GM23338 (cell line): Measurements from ENCODE around the gene TOX2. TPM values are rescaled to one million over a fixed set of nuclear protein-coding genes. Genes with fewer than 3 reads are reported as not detected.

Experiments
- ATAC-seq: fragments of 200-7000 bp; cut with Tn5 transposase; 3 replicates; pipeline ENCODE4 v1.9.1; 2020
- DNase-seq: peaks from one replicate; pipeline ENCODE4 v3.0.0-alpha.2; 2015; ENCODE audit warnings: low spot score
- H2AFZ ChIP-seq: fragments of 200-600 bp; sonication (generic); 2 replicates; pipeline ENCODE4 v1.8.0; 2016; ENCODE audit warnings: antibody characterized with exemption, mild to moderate bottlenecking, moderate library complexity
- H3F3A ChIP-seq: fragments of 200-600 bp; sonication (generic); replicated peaks from 2 replicates; pipeline ENCODE4 v1.8.0; 2017; ENCODE audit warnings: antibody characterized with exemption, mixed run types, low read depth
- H3K27ac ChIP-seq: fragments of 200-600 bp; sonication (generic); 2 replicates; pipeline ENCODE4 v1.6.1; 2016; ENCODE audit warnings: low read depth
- H3K27me3 ChIP-seq: fragments of 200-600 bp; sonication (generic); 2 replicates; pipeline ENCODE4 v1.8.0; 2016; ENCODE audit warnings: mild to moderate bottlenecking, mixed run types, moderate library complexity; ENCODE audit not compliant: insufficient read depth
- H3K36me3 ChIP-seq: fragments of 200-600 bp; sonication (generic); 2 replicates; pipeline ENCODE4 v1.8.0; 2016; ENCODE audit warnings: mild to moderate bottlenecking; ENCODE audit not compliant: insufficient read depth
- H3K4me1 ChIP-seq: fragments of 200-600 bp; sonication (generic); 2 replicates; pipeline ENCODE4 v1.8.0; 2016; ENCODE audit warnings: mild to moderate bottlenecking, moderate library complexity; ENCODE audit not compliant: insufficient read depth
- H3K4me2 ChIP-seq: fragments of 200-600 bp; sonication (generic); 2 replicates; pipeline ENCODE4 v1.7.1; 2017; ENCODE audit warnings: mixed run types
- H3K4me3 ChIP-seq: fragments of 200-600 bp; sonication (generic); 2 replicates; pipeline ENCODE4 v1.6.1; 2016; ENCODE audit warnings: mixed run types
- H3K79me2 ChIP-seq: fragments of 200-600 bp; sonication (generic); replicated peaks from 2 replicates; pipeline ENCODE4 v1.8.0; 2017; ENCODE audit warnings: mild to moderate bottlenecking; ENCODE audit not compliant: insufficient read depth
- H3K9me2 ChIP-seq: fragments of 200-600 bp; sonication (generic); 2 replicates; pipeline ENCODE4 v1.8.0; 2017; ENCODE audit not compliant: insufficient read depth
- H4K20me1 ChIP-seq: fragments of 200-600 bp; sonication (generic); replicated peaks from 2 replicates; pipeline ENCODE4 v1.8.0; 2017; ENCODE audit warnings: mild to moderate bottlenecking; ENCODE audit not compliant: insufficient read depth
- H3K27ac Mint-ChIP-seq: 2 replicates; pipeline ENCODE4 v1.8.0; 2020; ENCODE audit warnings: inconsistent platforms, mild to moderate bottlenecking, moderate library complexity, mixed read lengths
- H3K27me3 Mint-ChIP-seq: 3 replicates; pipeline ENCODE4 v1.8.0; 2022; ENCODE audit warnings: low read depth, mild to moderate bottlenecking, moderate library complexity, mixed read lengths, inconsistent platforms; ENCODE audit not compliant: insufficient read depth, poor library complexity
- H3K36me3 Mint-ChIP-seq: 3 replicates; pipeline ENCODE4 v1.8.0; 2021; ENCODE audit warnings: low read depth, mild to moderate bottlenecking, inconsistent platforms, moderate library complexity, mixed read lengths
- H3K4me1 Mint-ChIP-seq: 3 replicates; pipeline ENCODE4 v1.8.0; 2020; ENCODE audit warnings: mild to moderate bottlenecking, inconsistent platforms, mixed read lengths
- H3K4me3 Mint-ChIP-seq: 3 replicates; pipeline ENCODE4 v1.8.0; 2021; ENCODE audit warnings: moderate library complexity, mild to moderate bottlenecking, inconsistent platforms, mixed read lengths
- H3K9me3 Mint-ChIP-seq: 3 replicates; pipeline ENCODE4 v1.8.0; 2020; ENCODE audit warnings: moderate library complexity, mild to moderate bottlenecking, inconsistent platforms, mixed read lengths
- CREB1 ChIP-seq: fragments of 250-450 bp; sonication (Bioruptor Pico); IDR thresholded peaks from 2 replicates; pipeline ENCODE4 v1.5.0; 2020; ENCODE audit warnings: low read depth, mild to moderate bottlenecking, moderate library complexity
- EZH2 ChIP-seq: fragments of 200-600 bp; sonication (generic); IDR thresholded peaks from one replicate; pipeline ENCODE4 v1.8.0; 2017; ENCODE audit warnings: antibody characterized with exemption, mild to moderate bottlenecking, low read depth; ENCODE audit not compliant: unreplicated experiment
- EZH2phosphoT487 ChIP-seq: fragments of 200-600 bp; sonication (generic); IDR thresholded peaks from one replicate; pipeline ENCODE4 v1.8.1; 2018; ENCODE audit warnings: antibody characterized with exemption; ENCODE audit not compliant: unreplicated experiment
- JUNB ChIP-seq: IDR thresholded peaks from one replicate; pipeline ENCODE4 v1.6.1; 2016; ENCODE audit warnings: antibody characterized with exemption; ENCODE audit not compliant: unreplicated experiment
- NANOG ChIP-seq: IDR thresholded peaks from 2 replicates; pipeline ENCODE4 v1.6.1; 2016; ENCODE audit warnings: antibody characterized with exemption, borderline replicate concordance
- POLR2AphosphoS5 ChIP-seq: IDR thresholded peaks from 2 replicates; pipeline ENCODE4 v1.6.1; 2016; ENCODE audit warnings: antibody characterized with exemption, low read depth
- STAT1 ChIP-seq: IDR thresholded peaks from one replicate; pipeline ENCODE4 v1.6.1; 2016; ENCODE audit warnings: antibody characterized with exemption; ENCODE audit not compliant: unreplicated experiment
- ZNF331 ChIP-seq: fragments of 250-450 bp; sonication (Bioruptor Pico); IDR thresholded peaks from 2 replicates; pipeline ENCODE4 v1.5.0; 2020; ENCODE audit warnings: low read depth, mild to moderate bottlenecking, moderate library complexity
- polyA plus RNA-seq: library from polyadenylated mRNA; unstranded; fragments of >200 nt; fragmentation: Nextera tagmentation; extraction: Ambion mirVana; gene quantifications from 2 replicates; pipeline ENCODE4 v1.2.1, GENCODE V29; 2016
- total RNA-seq: library from RNA; depleted of rRNA; stranded (reverse); fragments of >200 nt; shearing (Covaris generic); gene quantifications from 2 replicates; pipeline ENCODE4 v1.2.3, GENCODE V29; 2014
- TF ChIP-seq, protein P1 (sequence below): IDR thresholded peaks from 2 replicates; pipeline ENCODE4 v1.6.1; 2016; ENCODE audit warnings: antibody characterized with exemption
- TF ChIP-seq, protein P2 (sequence below): fragments of 250-450 bp; sonication (Bioruptor Pico); IDR thresholded peaks from 2 replicates; pipeline ENCODE4 v1.5.0; 2020; ENCODE audit warnings: mild to moderate bottlenecking, moderate library complexity

Gene TOX2
- total and polyA plus RNA-seq, 2 experiments from 2014 or later, result 1.4 to 1.5 TPM

DNA sequence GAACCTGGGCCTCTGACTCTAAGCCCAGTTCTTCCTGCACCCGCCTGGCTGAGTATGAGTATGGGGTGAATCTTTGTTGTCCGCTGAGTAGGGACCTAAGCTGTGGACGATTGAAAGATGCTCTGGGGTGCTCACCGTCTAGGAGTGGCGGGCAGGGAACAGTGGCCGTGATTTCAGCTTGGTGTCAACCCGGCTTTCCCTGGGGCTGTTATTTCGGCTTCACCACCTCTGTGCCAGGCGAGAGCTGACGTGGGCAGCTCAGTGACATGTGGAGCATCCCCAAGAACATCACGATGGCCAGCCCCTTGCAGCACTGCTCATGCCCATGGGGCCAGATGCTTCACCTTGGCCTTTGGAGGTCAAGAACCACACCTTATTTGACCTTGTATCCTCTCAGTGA lies 102.6 kb downstream of the TOX2 start:
- Mint-ChIP-seq H3K27me3 (peaks cover 9% of the 10 kb centered on the region), H3K27ac (no peak overlapping the region), H3K9me3 (no peaks in the 10 kb centered on the region; the same call in 2 of the 3 replicates), H3K4me3 (no peak overlapping the region), H3K4me1 (peaks cover 13% of the 10 kb centered on the region), H3K36me3 (no peaks in the 10 kb centered on the region)
- Histone ChIP-seq H3K36me3 (no peaks in the 10 kb centered on the region), H3K27me3 (no peaks in the 10 kb centered on the region), H3K27ac (no peak overlapping the region), H2AFZ (no peak overlapping the region), H3K9me2 (no peaks in the 10 kb centered on the region), H3K4me2 (no peak overlapping the region), H3K4me1 (no peaks in the 10 kb centered on the region; the same call in 1 of the 2 replicates), H4K20me1 (no peaks in the 10 kb centered on the region), H3K79me2 (no peaks in the 10 kb centered on the region), H3K4me3 (no peak overlapping the region), H3F3A (no peaks in the 10 kb centered on the region)
- no peak for DNase-seq
- TF ChIP-seq JUNB (no peak), ZNF331 (CRISPR knock-in tag) (no peak), STAT1 (no peak), CREB1 (CRISPR knock-in tag) (no peak), NANOG (no peak), POLR2AphosphoS5 (no peak), EZH2phosphoT487 (no peak), EZH2 (no peak)
- TF ChIP-seq, protein P1, sequence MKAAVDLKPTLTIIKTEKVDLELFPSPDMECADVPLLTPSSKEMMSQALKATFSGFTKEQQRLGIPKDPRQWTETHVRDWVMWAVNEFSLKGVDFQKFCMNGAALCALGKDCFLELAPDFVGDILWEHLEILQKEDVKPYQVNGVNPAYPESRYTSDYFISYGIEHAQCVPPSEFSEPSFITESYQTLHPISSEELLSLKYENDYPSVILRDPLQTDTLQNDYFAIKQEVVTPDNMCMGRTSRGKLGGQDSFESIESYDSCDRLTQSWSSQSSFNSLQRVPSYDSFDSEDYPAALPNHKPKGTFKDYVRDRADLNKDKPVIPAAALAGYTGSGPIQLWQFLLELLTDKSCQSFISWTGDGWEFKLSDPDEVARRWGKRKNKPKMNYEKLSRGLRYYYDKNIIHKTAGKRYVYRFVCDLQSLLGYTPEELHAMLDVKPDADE, result no peak
- TF ChIP-seq, protein P2, sequence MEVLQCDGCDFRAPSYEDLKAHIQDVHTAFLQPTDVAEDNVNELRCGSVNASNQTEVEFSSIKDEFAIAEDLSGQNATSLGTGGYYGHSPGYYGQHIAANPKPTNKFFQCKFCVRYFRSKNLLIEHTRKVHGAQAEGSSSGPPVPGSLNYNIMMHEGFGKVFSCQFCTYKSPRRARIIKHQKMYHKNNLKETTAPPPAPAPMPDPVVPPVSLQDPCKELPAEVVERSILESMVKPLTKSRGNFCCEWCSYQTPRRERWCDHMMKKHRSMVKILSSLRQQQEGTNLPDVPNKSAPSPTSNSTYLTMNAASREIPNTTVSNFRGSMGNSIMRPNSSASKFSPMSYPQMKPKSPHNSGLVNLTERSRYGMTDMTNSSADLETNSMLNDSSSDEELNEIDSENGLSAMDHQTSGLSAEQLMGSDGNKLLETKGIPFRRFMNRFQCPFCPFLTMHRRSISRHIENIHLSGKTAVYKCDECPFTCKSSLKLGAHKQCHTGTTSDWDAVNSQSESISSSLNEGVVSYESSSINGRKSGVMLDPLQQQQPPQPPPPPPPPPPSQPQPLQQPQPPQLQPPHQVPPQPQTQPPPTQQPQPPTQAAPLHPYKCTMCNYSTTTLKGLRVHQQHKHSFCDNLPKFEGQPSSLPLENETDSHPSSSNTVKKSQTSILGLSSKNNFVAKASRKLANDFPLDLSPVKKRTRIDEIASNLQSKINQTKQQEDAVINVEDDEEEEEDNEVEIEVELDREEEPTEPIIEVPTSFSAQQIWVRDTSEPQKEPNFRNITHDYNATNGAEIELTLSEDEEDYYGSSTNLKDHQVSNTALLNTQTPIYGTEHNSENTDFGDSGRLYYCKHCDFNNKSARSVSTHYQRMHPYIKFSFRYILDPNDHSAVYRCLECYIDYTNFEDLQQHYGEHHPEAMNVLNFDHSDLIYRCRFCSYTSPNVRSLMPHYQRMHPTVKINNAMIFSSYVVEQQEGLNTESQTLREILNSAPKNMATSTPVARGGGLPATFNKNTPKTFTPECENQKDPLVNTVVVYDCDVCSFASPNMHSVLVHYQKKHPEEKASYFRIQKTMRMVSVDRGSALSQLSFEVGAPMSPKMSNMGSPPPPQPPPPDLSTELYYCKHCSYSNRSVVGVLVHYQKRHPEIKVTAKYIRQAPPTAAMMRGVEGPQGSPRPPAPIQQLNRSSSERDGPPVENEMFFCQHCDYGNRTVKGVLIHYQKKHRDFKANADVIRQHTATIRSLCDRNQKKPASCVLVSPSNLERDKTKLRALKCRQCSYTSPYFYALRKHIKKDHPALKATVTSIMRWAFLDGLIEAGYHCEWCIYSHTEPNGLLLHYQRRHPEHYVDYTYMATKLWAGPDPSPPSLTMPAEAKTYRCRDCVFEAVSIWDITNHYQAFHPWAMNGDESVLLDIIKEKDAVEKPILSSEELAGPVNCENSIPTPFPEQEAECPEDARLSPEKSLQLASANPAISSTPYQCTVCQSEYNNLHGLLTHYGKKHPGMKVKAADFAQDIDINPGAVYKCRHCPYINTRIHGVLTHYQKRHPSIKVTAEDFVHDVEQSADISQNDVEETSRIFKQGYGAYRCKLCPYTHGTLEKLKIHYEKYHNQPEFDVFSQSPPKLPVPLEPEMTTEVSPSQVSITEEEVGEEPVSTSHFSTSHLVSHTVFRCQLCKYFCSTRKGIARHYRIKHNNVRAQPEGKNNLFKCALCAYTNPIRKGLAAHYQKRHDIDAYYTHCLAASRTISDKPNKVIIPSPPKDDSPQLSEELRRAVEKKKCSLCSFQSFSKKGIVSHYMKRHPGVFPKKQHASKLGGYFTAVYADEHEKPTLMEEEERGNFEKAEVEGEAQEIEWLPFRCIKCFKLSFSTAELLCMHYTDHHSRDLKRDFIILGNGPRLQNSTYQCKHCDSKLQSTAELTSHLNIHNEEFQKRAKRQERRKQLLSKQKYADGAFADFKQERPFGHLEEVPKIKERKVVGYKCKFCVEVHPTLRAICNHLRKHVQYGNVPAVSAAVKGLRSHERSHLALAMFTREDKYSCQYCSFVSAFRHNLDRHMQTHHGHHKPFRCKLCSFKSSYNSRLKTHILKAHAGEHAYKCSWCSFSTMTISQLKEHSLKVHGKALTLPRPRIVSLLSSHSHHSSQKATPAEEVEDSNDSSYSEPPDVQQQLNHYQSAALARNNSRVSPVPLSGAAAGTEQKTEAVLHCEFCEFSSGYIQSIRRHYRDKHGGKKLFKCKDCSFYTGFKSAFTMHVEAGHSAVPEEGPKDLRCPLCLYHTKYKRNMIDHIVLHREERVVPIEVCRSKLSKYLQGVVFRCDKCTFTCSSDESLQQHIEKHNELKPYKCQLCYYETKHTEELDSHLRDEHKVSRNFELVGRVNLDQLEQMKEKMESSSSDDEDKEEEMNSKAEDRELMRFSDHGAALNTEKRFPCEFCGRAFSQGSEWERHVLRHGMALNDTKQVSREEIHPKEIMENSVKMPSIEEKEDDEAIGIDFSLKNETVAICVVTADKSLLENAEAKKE (CRISPR knock-in tag), result no peak
- ATAC-seq, result no peak
